ENCODE measurements around the gene MOCS3. TPM values are rescaled to one million over a fixed set of nuclear protein-coding genes. Genes with fewer than 3 reads are reported as not detected.

MOCS3 gene
- polyA plus RNA-seq, 3 donors: 0.48 to 1.9 (median 1.9) TPM

DNA sequence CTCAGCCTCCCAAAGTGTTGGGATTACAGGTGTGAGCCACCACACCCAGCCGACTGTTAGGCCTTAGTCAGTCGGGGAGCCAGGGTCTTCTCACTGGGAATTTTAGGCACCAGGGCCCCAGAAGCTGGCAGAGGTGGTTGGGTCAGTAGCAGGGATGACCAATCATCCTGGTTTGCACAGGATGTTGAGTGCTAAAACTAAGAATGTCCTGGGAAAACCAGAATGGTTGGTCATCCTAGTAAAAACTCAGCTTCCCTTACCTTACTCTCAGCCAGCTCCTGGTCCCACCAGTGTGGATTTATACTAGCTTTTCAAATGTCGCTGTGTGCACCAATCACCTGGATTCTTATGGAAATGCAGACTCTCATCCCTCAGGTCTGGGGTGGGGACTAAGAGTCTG lies 32.5 kb downstream of the MOCS3 start:
- Histone ChIP-seq H3K9me3 (replicated peaks in 1 of 2; ENCODE audit: control insufficient read depth in 1 of 2, insufficient read depth in 1 of 2, low read length in 2 of 2) (peaks cover 0 to 3% of the 10 kb centered on the region in 2 donors), H3K79me2 (ENCODE audit: insufficient read depth, low read length) (no peaks in the 10 kb centered on the region), H4K20me1 (ENCODE audit: insufficient read depth, low read length) (no peaks in the 10 kb centered on the region), H3K27ac (ENCODE audit: low read depth in 1 of 2, low read length in 2 of 2) (no peak overlapping the region), H3K4me1 (ENCODE audit: control insufficient read depth in 1 of 2, insufficient read depth in 2 of 2, low read length in 2 of 2) (no peaks in the 10 kb centered on the region), H3K36me3 (replicated peaks in 1 of 2; ENCODE audit: control insufficient read depth in 1 of 2, insufficient read depth in 2 of 2, low read length in 2 of 2) (no peaks in the 10 kb centered on the region), H2AFZ (ENCODE audit: insufficient read depth, low read depth, low read length, poor library complexity, severe bottlenecking) (no peak overlapping the region), H3K27me3 (ENCODE audit: control insufficient read depth in 2 of 2, insufficient read depth in 2 of 2, low read length in 2 of 2) (no peaks in the 10 kb centered on the region), H3K9ac (ENCODE audit: insufficient read depth, low read length, poor library complexity, severe bottlenecking) (no peak overlapping the region), H3K4me2 (replicated peaks; ENCODE audit: extremely low read depth, low read length, poor library complexity, severe bottlenecking) (no peak overlapping the region), H3K4me3 (replicated peaks in 1 of 3; ENCODE audit: low read depth in 2 of 3, low read length in 3 of 3) (no peak overlapping the region)
- H3K27me3 Mint-ChIP-seq (ENCODE audit: low read depth in 3 of 3): peaks cover 6 to 11% (median 7%) of the 10 kb centered on the region in 3 donors
- H3K27ac Mint-ChIP-seq: peak overlapping the region in 1 of 7 donors; percentile 30
- no peak overlapping the region for H3K4me3 Mint-ChIP-seq
- H3K4me1 Mint-ChIP-seq: peaks cover 3% of the 10 kb centered on the region
- TF ChIP-seq, protein P1, sequence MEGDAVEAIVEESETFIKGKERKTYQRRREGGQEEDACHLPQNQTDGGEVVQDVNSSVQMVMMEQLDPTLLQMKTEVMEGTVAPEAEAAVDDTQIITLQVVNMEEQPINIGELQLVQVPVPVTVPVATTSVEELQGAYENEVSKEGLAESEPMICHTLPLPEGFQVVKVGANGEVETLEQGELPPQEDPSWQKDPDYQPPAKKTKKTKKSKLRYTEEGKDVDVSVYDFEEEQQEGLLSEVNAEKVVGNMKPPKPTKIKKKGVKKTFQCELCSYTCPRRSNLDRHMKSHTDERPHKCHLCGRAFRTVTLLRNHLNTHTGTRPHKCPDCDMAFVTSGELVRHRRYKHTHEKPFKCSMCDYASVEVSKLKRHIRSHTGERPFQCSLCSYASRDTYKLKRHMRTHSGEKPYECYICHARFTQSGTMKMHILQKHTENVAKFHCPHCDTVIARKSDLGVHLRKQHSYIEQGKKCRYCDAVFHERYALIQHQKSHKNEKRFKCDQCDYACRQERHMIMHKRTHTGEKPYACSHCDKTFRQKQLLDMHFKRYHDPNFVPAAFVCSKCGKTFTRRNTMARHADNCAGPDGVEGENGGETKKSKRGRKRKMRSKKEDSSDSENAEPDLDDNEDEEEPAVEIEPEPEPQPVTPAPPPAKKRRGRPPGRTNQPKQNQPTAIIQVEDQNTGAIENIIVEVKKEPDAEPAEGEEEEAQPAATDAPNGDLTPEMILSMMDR (IDR thresholded peaks at IDR 0.05): no peak
- DNase-seq: no peak
- WGBS (ENCODE audit: insufficient coverage): 100% methylated on average over 2 of the region's 3 CpGs
- H3K36me3 Mint-ChIP-seq: no peaks in the 10 kb centered on the region
- intact Hi-C loops (cut with micrococcal nuclease): no loop called here
- peaks cover 0 to 9% (median 5%) of the 10 kb centered on the region in 7 donors for H3K9me3 Mint-ChIP-seq

DNA sequence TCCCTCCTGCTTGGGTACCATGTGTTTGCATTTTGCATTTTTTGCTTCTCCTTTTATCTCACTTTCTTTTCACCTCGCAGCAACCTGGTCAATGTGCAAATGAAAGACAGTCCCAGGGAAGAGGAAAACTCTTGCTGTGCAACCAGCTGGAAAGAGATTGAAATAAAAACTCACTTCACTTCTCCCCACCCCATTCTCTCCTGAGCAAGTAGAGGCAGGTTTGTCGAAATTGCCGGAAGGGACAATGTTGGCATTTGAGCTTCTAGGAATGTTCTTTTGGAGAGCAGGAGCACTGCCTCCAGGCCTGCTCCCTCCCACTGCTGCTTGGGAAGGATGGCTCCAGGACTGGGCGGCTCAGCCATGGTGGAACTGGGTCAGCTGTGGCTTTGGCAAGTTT lies 33.7 kb downstream of the MOCS3 start:
- TF ChIP-seq, protein P1 (IDR thresholded peaks at IDR 0.05): no peak
- Histone ChIP-seq H3K4me3 (replicated peaks in 1 of 3; ENCODE audit: low read depth in 2 of 3, low read length in 3 of 3) (no peak overlapping the region), H3K9me3 (replicated peaks in 1 of 2; ENCODE audit: control insufficient read depth in 1 of 2, insufficient read depth in 1 of 2, low read length in 2 of 2) (peaks cover 0 to 3% of the 10 kb centered on the region in 2 donors), H3K36me3 (replicated peaks in 1 of 2; ENCODE audit: control insufficient read depth in 1 of 2, insufficient read depth in 2 of 2, low read length in 2 of 2) (no peaks in the 10 kb centered on the region), H3K27ac (ENCODE audit: low read depth in 1 of 2, low read length in 2 of 2) (no peak overlapping the region), H4K20me1 (ENCODE audit: insufficient read depth, low read length) (no peaks in the 10 kb centered on the region), H3K27me3 (ENCODE audit: control insufficient read depth in 2 of 2, insufficient read depth in 2 of 2, low read length in 2 of 2) (peaks cover 0 to 4% of the 10 kb centered on the region in 2 donors), H3K4me2 (replicated peaks; ENCODE audit: extremely low read depth, low read length, poor library complexity, severe bottlenecking) (no peak overlapping the region), H2AFZ (ENCODE audit: insufficient read depth, low read depth, low read length, poor library complexity, severe bottlenecking) (peak overlapping the region; percentile 31), H3K4me1 (ENCODE audit: control insufficient read depth in 1 of 2, insufficient read depth in 2 of 2, low read length in 2 of 2) (no peaks in the 10 kb centered on the region), H3K79me2 (ENCODE audit: insufficient read depth, low read length) (no peaks in the 10 kb centered on the region), H3K9ac (ENCODE audit: insufficient read depth, low read length, poor library complexity, severe bottlenecking) (no peak overlapping the region)
- intact Hi-C loops (cut with micrococcal nuclease): no loop called here
- Mint-ChIP-seq H3K9me3 (peaks cover 0 to 9% (median 5%) of the 10 kb centered on the region in 7 donors), H3K4me3 (no peak overlapping the region), H3K27ac (no peak overlapping the region), H3K36me3 (no peaks in the 10 kb centered on the region), H3K4me1 (peaks cover 3% of the 10 kb centered on the region), H3K27me3 (ENCODE audit: low read depth in 3 of 3) (peaks cover 3 to 10% (median 8%) of the 10 kb centered on the region in 3 donors)
- WGBS (ENCODE audit: insufficient coverage): 59% methylated on average over 3 of the region's 4 CpGs
- DNase-seq: no peak
